GM12878 (cell line): ENCODE results near the gene WDR64. TPM values are rescaled to one million over a fixed set of nuclear protein-coding genes. Genes with fewer than 3 reads are reported as not detected.
"Not testable (repeated sequence)": the region's sequence is repeated elsewhere in the genome, so short reads cannot be mapped to it uniquely, and the experiment has no call there.

ENCODE experiments used
- ATAC-seq: fragments of 200-7000 bp; cut with Tn5 transposase; 3 replicates; pipeline ENCODE4 v1.9.1; 2020; ENCODE audit warnings: mild to moderate bottlenecking, moderate library complexity
- BruUV-seq: library from RNA; stranded (reverse); fragments of 400-500 nt; replicated peaks from 2 replicates; lab custom pipeline; 2021; lab: Mats Ljungman, UMichigan
- CTCF ChIA-PET: fragments of 300-600 bp; sonication (Branson Sonifier 250); formaldehyde crosslinking; extraction: SDS; loops from one replicate; lab custom pipeline; 2021; ENCODE audit warnings: inconsistent platforms; lab: Yijun Ruan, JAX
- POLR2A ChIA-PET: fragments of 350-600 bp; formaldehyde crosslinking; extraction: SDS; loops from one replicate; lab custom pipeline; 2021; ENCODE audit warnings: inconsistent platforms; lab: Charles Lee
- RAD21 ChIA-PET: fragments of 300-600 bp; sonication (Branson Sonifier 250); formaldehyde crosslinking; loops from one replicate; lab custom pipeline; 2023; ENCODE audit warnings: antibody characterized with exemption; ENCODE audit not compliant: unreplicated experiment; lab: Charles Lee
- SMC1A ChIA-PET: fragments of 300-600 bp; sonication (Branson Sonifier 250); formaldehyde crosslinking; loops from one replicate; lab custom pipeline; 2023; ENCODE audit not compliant: unreplicated experiment, uncharacterized antibody; lab: Charles Lee
- DNase-seq: peaks from one replicate; pipeline ENCODE4 v3.0.0-alpha.2; 2011; ENCODE audit warnings: low read depth, low spot score
- FAIRE-seq: peaks from 3 replicates; lab custom pipeline; 2011; peaks lifted over from hg19 to GRCh38; lab: Jason Lieb, UNC
- H2AFZ ChIP-seq: 2 replicates; pipeline ENCODE4 v1.6.0; 2011; ENCODE audit warnings: low read depth, low read length, control low read depth; ENCODE audit not compliant: control insufficient read depth
- H3K27ac ChIP-seq: 2 replicates; pipeline ENCODE4 v1.5.1; 2011; ENCODE audit warnings: control low read depth; ENCODE audit not compliant: control insufficient read depth, insufficient read depth
- H3K27me3 ChIP-seq, 2 experiments: replicated peaks in 1 of 2; 2 replicates each; pipeline versions ENCODE4 v1.6.0 to v1.6.1; 2011; ENCODE audit warnings: low read length in 1 of 2; ENCODE audit not compliant: control insufficient read depth in 2 of 2, insufficient read depth in 2 of 2
- H3K36me3 ChIP-seq, 2 experiments: 2 replicates each; pipeline ENCODE4 v1.5.1; 2011; ENCODE audit warnings: low read length in 1 of 2; ENCODE audit not compliant: control insufficient read depth in 2 of 2, insufficient read depth in 2 of 2
- H3K4me1 ChIP-seq: 2 replicates; pipeline ENCODE4 v1.6.1; 2011; ENCODE audit warnings: mild to moderate bottlenecking, low read length, moderate library complexity, mixed read lengths; ENCODE audit not compliant: control insufficient read depth, insufficient read depth
- H3K4me2 ChIP-seq: 2 replicates; pipeline ENCODE4 v1.6.0; 2011; ENCODE audit warnings: control low read depth; ENCODE audit not compliant: control insufficient read depth, insufficient read depth
- H3K4me3 ChIP-seq: fragments of 200-600 bp; sonication (generic); 2 replicates; pipeline ENCODE4 v1.5.1; 2016
- H3K79me2 ChIP-seq: 2 replicates; pipeline ENCODE4 v1.6.0; 2011; ENCODE audit warnings: low read length; ENCODE audit not compliant: control insufficient read depth, insufficient read depth
- H3K9ac ChIP-seq: 2 replicates; pipeline ENCODE4 v1.8.0; 2011; ENCODE audit warnings: low read length, control low read depth, mixed read lengths; ENCODE audit not compliant: control insufficient read depth, insufficient read depth
- H3K9me3 ChIP-seq: replicated peaks from 3 replicates; pipeline ENCODE4 v1.5.1; 2011; ENCODE audit warnings: mild to moderate bottlenecking, low read length; ENCODE audit not compliant: control insufficient read depth, insufficient read depth
- H4K20me1 ChIP-seq: 2 replicates; pipeline ENCODE4 v1.6.0; 2011; ENCODE audit not compliant: control insufficient read depth, insufficient read depth
- CREM ChIP-seq: IDR thresholded peaks from 2 replicates; pipeline ENCODE4 v1.6.1; 2014; ENCODE audit warnings: antibody characterized with exemption, low read depth
- HDAC2 ChIP-seq: fragments of 200-600 bp; sonication (generic); IDR thresholded peaks from 2 replicates; pipeline ENCODE4 v1.6.1; 2017
- SKIL ChIP-seq: fragments of 450-650 bp; IDR thresholded peaks from 2 replicates; pipeline ENCODE4 v1.6.1; 2017; ENCODE audit warnings: mild to moderate bottlenecking, low read depth, inconsistent platforms; ENCODE audit not compliant: poor library complexity, severe bottlenecking
- ZBTB40 ChIP-seq: fragments of 450-650 bp; IDR thresholded peaks from 2 replicates; pipeline ENCODE4 v1.6.1; 2016; ENCODE audit warnings: mild to moderate bottlenecking, moderate library complexity, borderline replicate concordance
- WGBS: methylation state at CpG from one replicate; pipeline ENCODE4 v1.1.6; 2016; ENCODE audit warnings: low lambda C conversion rate; ENCODE audit not compliant: insufficient replicate concordance, insufficient coverage; ENCODE audit errors: missing lambda C conversion rate; 5-methylcytosine and 5-hydroxymethylcytosine counted together
- in situ Hi-C: fragments of 300-500 bp; cut with MboI; formaldehyde crosslinking; loops from 9 replicates; pipeline ENCODE4 v1.14.3; 2018; ENCODE audit warnings: mixed read lengths
- intact Hi-C: fragments of 100-400 bp; cut with micrococcal nuclease; formaldehyde crosslinking; loops from one replicate; pipeline ENCODE4 v1.14.2; 2022; ENCODE audit not compliant: unreplicated experiment
- polyA plus RNA-seq, 11 experiments: library from polyadenylated mRNA; depleted of rRNA in 4 of 11; unstranded in 6 of 11; stranded (reverse) in 5 of 11; fragments of >200 nt; fragmentation: Nextera tagmentation in 4 of 11; fragmentation: Illumina TruSeq in 1 of 11; extraction: Ambion mirVana in 4 of 11; extraction: Trizol in 1 of 11; gene quantifications; 1 replicate in 1 of 11; 2 replicates in 10 of 11; pipeline versions ENCODE4 v1.2.1 to v1.2.3, GENCODE V29; 2011 to 2016; ENCODE audit warnings: inconsistent platforms in 2 of 11, missing spikeins in 2 of 11, low read depth in 1 of 11
- total RNA-seq, 4 experiments: library from RNA; depleted of rRNA in 3 of 4; stranded (reverse); fragments of >200 nt in 3 of 4; fragmentation: Illumina TruSeq in 1 of 4; extraction: Trizol in 1 of 4; gene quantifications; 2 replicates each; pipeline versions ENCODE4 v1.2.1 to v1.2.3, GENCODE V29; 2013 to 2021

Gene WDR64
- total and polyA plus RNA-seq, 10 of the 15 experiments (the other 5 are each of a cell fraction or from before 2014, with no cell fraction given), result 0.01 TPM; not detected in 9

- TF ChIP-seq SKIL, result no peak
- TF ChIP-seq HDAC2, result no peak
- TF ChIP-seq CREM, result no peak
- no peak for TF ChIP-seq ZBTB40
- TF ChIP-seq, all 136 proteins: peak for 0
These were observed 27.9 kb downstream of the WDR64 start (continued) for GRCh38 chr1:241679961-241680360.

- FAIRE-seq, H3K79me2 ChIP-seq, intact Hi-C loops, CTCF ChIA-PET, BruUV-seq, DNase-seq, H3K27ac ChIP-seq, ATAC-seq, H3K4me2 ChIP-seq, RAD21 ChIA-PET, H2AFZ ChIP-seq, in situ Hi-C loops, H3K9ac ChIP-seq, POLR2A ChIA-PET, H3K4me1 ChIP-seq, H4K20me1 ChIP-seq, SMC1A ChIA-PET, H3K4me3 ChIP-seq, H3K36me3 ChIP-seq, H3K27me3 ChIP-seq, H3K9me3 ChIP-seq: not testable (repeated sequence)
- WGBS, result 0% methylated on average over 4 of the region's 4 CpGs
These were observed 29.9 kb downstream of the WDR64 start for GRCh38 chr1:241681861-241682448.
